PC-3 (cell line): ENCODE measurements around the gene HFM1.
A peak's percentile ranks its signal among the peaks of the same experiment; 100 is the strongest.

Experiments used
- EZH2 ChIP-seq: fragments of 300-600 bp; sonication (generic); IDR thresholded peaks from one replicate; pipeline ENCODE4 v1.6.1; 2017; ENCODE audit warnings: antibody characterized with exemption, mild to moderate bottlenecking, low read length; ENCODE audit not compliant: unreplicated experiment
- EZH2phosphoT487 ChIP-seq: fragments of 300-600 bp; sonication (generic); IDR thresholded peaks from 2 replicates; pipeline ENCODE4 v1.6.1; 2018; ENCODE audit warnings: mild to moderate bottlenecking, antibody characterized with exemption, low read length, borderline replicate concordance
- TF ChIP-seq, protein P1 (sequence below): fragments of 300-600 bp; sonication (generic); conservative IDR thresholded peaks from 2 replicates; pipeline ENCODE4 v1.5.1; 2017; ENCODE audit warnings: antibody characterized with exemption, low read depth, mild to moderate bottlenecking, low read length

DNA sequence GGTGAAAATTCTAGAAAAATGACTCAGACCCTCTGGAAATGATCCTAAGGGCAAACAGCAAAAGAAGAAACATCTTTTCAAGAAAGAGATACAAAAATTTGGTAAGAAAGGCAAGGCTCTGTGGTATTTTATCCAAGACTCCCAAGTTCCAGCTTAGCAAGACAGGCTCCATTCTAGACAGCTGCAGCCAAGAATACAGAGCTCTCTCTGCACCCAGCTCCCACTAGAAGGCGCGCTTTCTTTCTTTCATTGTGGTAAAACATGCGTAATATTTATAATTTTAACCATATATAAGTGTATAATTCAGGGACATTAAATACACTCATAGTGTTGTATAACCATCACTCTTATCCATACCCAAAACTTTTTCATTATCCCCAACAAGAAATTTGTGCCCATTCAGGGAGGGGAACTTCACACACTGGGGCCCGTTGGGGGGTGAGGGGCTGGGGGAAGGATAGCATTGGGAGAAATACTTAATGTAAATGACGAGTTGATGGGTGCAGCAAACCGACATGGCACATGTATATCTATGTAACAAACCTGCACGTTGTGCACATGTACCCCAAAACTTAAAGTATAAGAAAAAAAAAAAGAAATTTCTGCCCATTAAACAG is 2.2 kb upstream of the HFM1 start:
- TF ChIP-seq, protein P1, sequence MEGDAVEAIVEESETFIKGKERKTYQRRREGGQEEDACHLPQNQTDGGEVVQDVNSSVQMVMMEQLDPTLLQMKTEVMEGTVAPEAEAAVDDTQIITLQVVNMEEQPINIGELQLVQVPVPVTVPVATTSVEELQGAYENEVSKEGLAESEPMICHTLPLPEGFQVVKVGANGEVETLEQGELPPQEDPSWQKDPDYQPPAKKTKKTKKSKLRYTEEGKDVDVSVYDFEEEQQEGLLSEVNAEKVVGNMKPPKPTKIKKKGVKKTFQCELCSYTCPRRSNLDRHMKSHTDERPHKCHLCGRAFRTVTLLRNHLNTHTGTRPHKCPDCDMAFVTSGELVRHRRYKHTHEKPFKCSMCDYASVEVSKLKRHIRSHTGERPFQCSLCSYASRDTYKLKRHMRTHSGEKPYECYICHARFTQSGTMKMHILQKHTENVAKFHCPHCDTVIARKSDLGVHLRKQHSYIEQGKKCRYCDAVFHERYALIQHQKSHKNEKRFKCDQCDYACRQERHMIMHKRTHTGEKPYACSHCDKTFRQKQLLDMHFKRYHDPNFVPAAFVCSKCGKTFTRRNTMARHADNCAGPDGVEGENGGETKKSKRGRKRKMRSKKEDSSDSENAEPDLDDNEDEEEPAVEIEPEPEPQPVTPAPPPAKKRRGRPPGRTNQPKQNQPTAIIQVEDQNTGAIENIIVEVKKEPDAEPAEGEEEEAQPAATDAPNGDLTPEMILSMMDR, result peak; percentile 68
- TF ChIP-seq EZH2phosphoT487 (no peak), EZH2 (no peak)
